IPS DF 6.9 (cell line): ENCODE results near the gene RBM38.

Experiments
- DNase-seq: peaks from one replicate; pipeline ENCODE4 v3.0.0-alpha.2; 2013; ENCODE audit warnings: low read depth, low spot score
- H3K27ac ChIP-seq: one replicate; pipeline ENCODE4 v1.5.1; 2013; ENCODE audit warnings: low read length, control low read depth
- H3K27me3 ChIP-seq: 2 replicates; pipeline ENCODE4 v1.6.1; 2013; ENCODE audit warnings: mild to moderate bottlenecking, low read length; ENCODE audit not compliant: control insufficient read depth, insufficient read depth
- H3K36me3 ChIP-seq: 2 replicates; pipeline ENCODE4 v1.6.1; 2013; ENCODE audit warnings: low read length; ENCODE audit not compliant: control insufficient read depth, insufficient read depth
- H3K4me1 ChIP-seq: 2 replicates; pipeline ENCODE4 v1.6.1; 2013; ENCODE audit warnings: low read length; ENCODE audit not compliant: control insufficient read depth, insufficient read depth
- H3K4me3 ChIP-seq: 2 replicates; pipeline ENCODE4 v1.5.1; 2013; ENCODE audit warnings: mild to moderate bottlenecking, low read length
- H3K9me3 ChIP-seq: 2 replicates; pipeline ENCODE4 v1.6.1; 2013; ENCODE audit warnings: low read length, inconsistent platforms; ENCODE audit not compliant: control insufficient read depth, insufficient read depth
- WGBS: extraction: QIAGEN DNeasy Blood & Tissue Kit; methylation state at CpG from one replicate; pipeline ENCODE4 v1.1.7; 2013; ENCODE audit warnings: mixed read lengths, missing lambda C conversion rate; ENCODE audit not compliant: insufficient read length, insufficient coverage; 5-methylcytosine and 5-hydroxymethylcytosine counted together

Gene RBM38

DNA sequence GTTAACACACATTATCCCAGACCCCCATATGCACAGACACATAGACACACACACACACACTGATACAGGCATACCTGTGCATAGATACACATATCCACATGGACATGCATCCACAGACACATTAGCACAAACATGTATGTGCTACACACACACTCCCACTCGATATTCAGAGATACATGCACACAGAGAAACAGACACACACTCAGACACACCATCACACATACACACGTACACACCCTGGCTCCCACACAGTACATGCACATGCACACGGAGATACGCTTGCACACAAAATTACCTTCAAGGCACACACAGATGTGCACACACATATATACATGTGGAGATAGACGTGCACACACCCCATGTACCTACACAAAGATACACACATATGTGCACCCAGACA lies 19.7 kb downstream of the RBM38 start:
- WGBS, result no CpG with 5 or more reads among the region's 5 CpGs
- Histone ChIP-seq H3K4me1 (no peaks in the 10 kb centered on the region; the same call in 1 of the 2 replicates), H3K36me3 (peaks cover 25% of the 10 kb centered on the region), H3K27me3 (no peaks in the 10 kb centered on the region), H3K27ac (no peak overlapping the region), H3K4me3 (no peak overlapping the region), H3K9me3 (no peaks in the 10 kb centered on the region)
- DNase-seq, result no peak

DNA sequence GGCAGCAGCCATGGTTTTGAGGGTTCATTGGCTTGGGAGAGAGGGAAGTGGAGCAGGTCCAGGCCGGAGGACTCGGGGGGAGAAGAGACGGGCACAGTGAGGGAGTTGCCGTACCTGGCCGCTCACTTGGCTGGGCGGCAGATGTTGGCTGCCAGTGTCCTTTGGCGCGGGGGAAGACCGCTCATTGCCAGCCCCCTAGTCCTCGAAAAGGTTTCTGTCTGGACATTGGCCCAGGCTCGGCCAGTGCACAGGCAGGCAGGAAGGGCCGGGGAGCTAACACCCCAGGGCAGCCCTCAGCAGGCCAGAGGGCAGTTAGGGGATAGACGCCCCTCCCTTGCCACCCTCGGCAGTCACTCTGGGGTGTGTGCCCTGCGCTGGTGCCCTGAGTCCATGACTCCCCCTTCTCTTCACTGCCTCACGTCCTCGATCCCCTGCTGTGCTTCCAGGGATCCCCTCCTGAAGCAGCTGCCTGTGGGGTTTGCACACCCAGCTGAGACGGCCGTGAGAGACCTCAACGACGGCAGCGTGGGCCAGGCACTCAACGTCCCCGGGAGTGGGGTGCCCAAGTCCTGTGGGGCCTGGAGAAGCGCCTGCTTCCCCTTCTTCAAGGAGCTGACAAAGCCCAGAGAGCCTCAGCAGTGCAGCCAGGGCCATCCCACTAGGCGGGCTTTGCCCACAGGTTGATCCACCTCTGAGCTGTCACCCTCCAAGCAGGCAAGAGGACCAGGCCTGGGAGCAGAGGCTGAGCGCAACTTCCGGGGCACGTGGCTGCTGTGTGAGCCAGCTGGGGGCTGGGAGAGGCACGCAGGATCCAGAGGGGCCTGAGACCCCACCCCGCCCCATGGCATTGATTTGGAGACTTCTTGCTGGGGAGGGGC lies 20.4 kb downstream of the RBM38 start:
- Histone ChIP-seq H3K4me1 (no peaks in the 10 kb centered on the region; the same call in 1 of the 2 replicates), H3K27ac (no peak overlapping the region)
- no CpG with 5 or more reads among the region's 31 CpGs for WGBS

GRCh38 chr20:57412347-57413029 lies 21.3 kb downstream of the RBM38 start:
- Histone ChIP-seq H3K27me3 (no peaks in the 10 kb centered on the region), H3K4me1 (no peaks in the 10 kb centered on the region; the same call in 1 of the 2 replicates), H3K27ac (no peak overlapping the region), H3K9me3 (no peaks in the 10 kb centered on the region), H3K4me3 (no peak overlapping the region), H3K36me3 (peaks cover 13% of the 10 kb centered on the region)
- WGBS, result no CpG with 5 or more reads among the region's 8 CpGs
- DNase-seq, result no peak

More for the DNA sequence above, 20.4 kb downstream of the RBM38 start:
- Histone ChIP-seq H3K36me3 (peaks cover 20% of the 10 kb centered on the region), H3K27me3 (no peaks in the 10 kb centered on the region), H3K9me3 (no peaks in the 10 kb centered on the region), H3K4me3 (no peak overlapping the region)
- DNase-seq, result no peak

DNA sequence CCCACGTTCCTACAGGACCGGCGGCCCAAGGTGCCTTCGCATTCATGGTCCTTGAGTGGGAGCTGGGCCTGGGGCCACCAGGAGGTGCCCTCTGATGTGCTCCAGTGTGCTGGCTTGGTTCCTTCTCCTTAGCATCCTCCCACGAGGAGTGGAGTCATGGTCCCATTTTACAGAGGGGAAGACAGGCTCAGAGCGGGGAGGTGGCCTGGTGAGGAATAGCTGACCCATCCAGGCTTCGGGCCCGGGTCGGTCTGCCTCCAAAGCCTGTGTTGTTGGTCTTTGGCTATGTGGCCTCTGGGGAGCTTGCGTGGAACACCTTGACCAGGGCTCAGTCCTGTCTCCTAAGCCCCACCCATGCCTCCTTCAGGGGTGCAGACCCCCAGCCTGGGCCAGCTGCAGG lies 22.8 kb downstream of the RBM38 start:
- Histone ChIP-seq H3K27me3 (no peaks in the 10 kb centered on the region), H3K4me1 (no peaks in the 10 kb centered on the region; the same call in 1 of the 2 replicates), H3K9me3 (no peaks in the 10 kb centered on the region), H3K4me3 (no peak overlapping the region), H3K36me3 (peaks cover 2% of the 10 kb centered on the region; the same call in 1 of the 2 replicates), H3K27ac (no peak overlapping the region)
- whole genome bisulfite sequencing, result no CpG with 5 or more reads among the region's 10 CpGs
- no peak for DNase-seq

DNA sequence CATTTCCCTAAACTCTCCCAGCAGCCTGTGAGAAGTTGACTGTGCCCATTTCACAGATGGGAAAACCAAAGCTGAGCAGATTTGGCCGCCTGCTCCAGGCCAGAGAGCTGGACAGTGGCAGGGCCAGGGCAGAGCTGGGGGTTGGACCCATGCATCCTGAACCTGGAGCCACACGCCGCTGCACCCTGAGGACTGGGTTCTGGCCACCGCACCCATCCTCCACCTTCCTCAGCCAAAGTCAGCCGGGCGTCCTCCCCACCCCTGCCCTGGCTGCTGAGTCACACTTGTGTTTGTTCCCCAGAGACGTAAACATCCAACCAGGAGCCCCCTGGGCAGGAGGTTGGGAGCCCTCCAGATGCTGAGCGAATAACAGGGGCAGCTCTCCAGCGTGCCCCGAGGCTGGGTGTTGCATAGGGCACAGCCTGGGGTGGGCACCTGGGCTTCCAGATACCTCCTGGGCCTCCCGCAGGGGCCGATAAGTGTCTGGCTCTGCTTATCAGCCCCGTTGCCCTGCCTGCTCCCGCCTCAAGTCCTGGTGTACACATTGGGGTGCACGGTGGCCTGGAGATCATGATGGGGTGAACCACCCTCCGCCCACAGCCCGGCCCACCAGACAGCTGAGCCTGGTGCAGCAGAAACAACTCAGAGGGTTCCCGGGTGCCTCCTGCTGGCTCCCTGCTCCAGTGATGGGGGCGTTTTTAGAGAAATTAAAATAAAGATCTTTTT lies 23.8 kb downstream of the RBM38 start:
- no peaks in the 10 kb centered on the region for H3K36me3 ChIP-seq
- H3K4me1 ChIP-seq, result no peaks in the 10 kb centered on the region
- no peak overlapping the region for H3K4me3 ChIP-seq
- H3K27ac ChIP-seq, result no peak overlapping the region
- no peaks in the 10 kb centered on the region for H3K27me3 ChIP-seq
- no CpG with 5 or more reads among the region's 19 CpGs for WGBS
- no peaks in the 10 kb centered on the region for H3K9me3 ChIP-seq
- no peak for DNase-seq

DNA sequence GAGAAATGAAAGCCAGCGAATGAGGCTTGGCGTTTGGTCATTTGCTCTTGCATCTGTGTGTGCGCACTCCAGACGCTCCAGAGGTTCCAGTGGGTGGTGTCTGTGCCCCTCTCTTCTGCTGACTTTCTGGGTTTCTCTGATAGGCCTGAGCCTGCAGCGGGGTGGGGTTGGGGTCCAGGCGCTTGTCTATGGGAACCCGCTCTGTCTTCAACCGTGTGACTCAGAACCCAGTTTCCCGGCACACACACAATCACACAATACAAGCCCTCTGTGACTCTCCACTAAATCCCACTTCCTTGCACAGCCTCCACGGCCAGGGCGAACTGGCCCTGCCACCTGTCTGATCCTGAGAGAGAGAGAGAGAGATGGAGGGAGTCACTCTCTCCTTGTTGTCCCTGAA lies 24.6 kb downstream of the RBM38 start:
- no peak overlapping the region for H3K4me3 ChIP-seq
- no peak overlapping the region for H3K27ac ChIP-seq
- no peaks in the 10 kb centered on the region for H3K36me3 ChIP-seq
- no peaks in the 10 kb centered on the region for H3K4me1 ChIP-seq
- H3K27me3 ChIP-seq, result no peaks in the 10 kb centered on the region
- no peak for DNase-seq
- no peaks in the 10 kb centered on the region for H3K9me3 ChIP-seq
- WGBS, result no CpG with 5 or more reads among the region's 11 CpGs

GRCh38 chr20:57416296-57417022 lies 25.3 kb downstream of the RBM38 start:
- H3K27me3 ChIP-seq, result no peaks in the 10 kb centered on the region
- H3K4me3 ChIP-seq, result no peak overlapping the region
- no peak for DNase-seq
- no peaks in the 10 kb centered on the region for H3K9me3 ChIP-seq
- no peak overlapping the region for H3K27ac ChIP-seq
- no peaks in the 10 kb centered on the region for H3K36me3 ChIP-seq
- no CpG with 5 or more reads among the region's 15 CpGs for WGBS
- H3K4me1 ChIP-seq, result no peaks in the 10 kb centered on the region

- no peak for DNase-seq
- no peak overlapping the region for H3K4me3 ChIP-seq
- no peaks in the 10 kb centered on the region for H3K36me3 ChIP-seq
- WGBS, result 100% methylated on average over 1 of the region's 6 CpGs
- H3K4me1 ChIP-seq, result no peaks in the 10 kb centered on the region
- H3K9me3 ChIP-seq, result no peaks in the 10 kb centered on the region
- no peak overlapping the region for H3K27ac ChIP-seq
- H3K27me3 ChIP-seq, result no peaks in the 10 kb centered on the region
These were observed 26.0 kb downstream of the RBM38 start for GRCh38 chr20:57417051-57417689.

GRCh38 chr20:57417830-57418780 lies 26.9 kb downstream of the RBM38 start:
- no peak overlapping the region for H3K4me3 ChIP-seq
- H3K27ac ChIP-seq, result no peak overlapping the region
- H3K4me1 ChIP-seq, result no peaks in the 10 kb centered on the region
- no CpG with 5 or more reads among the region's 17 CpGs for WGBS
- DNase-seq, result no peak
- no peaks in the 10 kb centered on the region for H3K9me3 ChIP-seq
- no peaks in the 10 kb centered on the region for H3K36me3 ChIP-seq
- no peaks in the 10 kb centered on the region for H3K27me3 ChIP-seq
